PC-3 (cell line): ENCODE data around the gene RABGAP1. TPM values are rescaled to one million over a fixed set of nuclear protein-coding genes. Genes with fewer than 3 reads are reported as not detected.

ENCODE experiments used
- ATAC-seq: fragments of 200-7000 bp; cut with Tn5 transposase; 2 replicates; pipeline ENCODE4 v1.9.1; 2020; ENCODE audit warnings: mild to moderate bottlenecking, moderate library complexity
- BruUV-seq: library from RNA; stranded (reverse); fragments of 400-500 nt; replicated peaks from 2 replicates; lab custom pipeline; 2021; lab: Mats Ljungman, UMichigan
- CTCF ChIA-PET: fragments of 300-600 bp; sonication (Branson Sonifier 250); formaldehyde crosslinking; loops from one replicate; lab custom pipeline; 2022; ENCODE audit warnings: antibody characterized with exemption; lab: Charles Lee
- POLR2A ChIA-PET: fragments of 300-600 bp; sonication (Branson Sonifier 250); formaldehyde crosslinking; loops from one replicate; lab custom pipeline; 2022; ENCODE audit warnings: antibody characterized with exemption; ENCODE audit not compliant: unreplicated experiment; lab: Charles Lee
- DNase-seq: peaks from one replicate; pipeline ENCODE4 v3.0.0-alpha.2; 2015
- H2AFZ ChIP-seq: fragments of 300-600 bp; sonication (generic); 2 replicates; pipeline ENCODE4 v1.6.0; 2016; ENCODE audit warnings: antibody characterized with exemption, low read length
- H3F3A ChIP-seq: fragments of 300-600 bp; sonication (generic); one replicate; pipeline ENCODE4 v1.6.0; 2017; ENCODE audit warnings: antibody characterized with exemption, low read length, control low read depth, mild to moderate bottlenecking; ENCODE audit not compliant: unreplicated experiment
- H3K27ac ChIP-seq: fragments of 300-600 bp; sonication (generic); 2 replicates; pipeline ENCODE4 v1.5.1; 2016; ENCODE audit warnings: mild to moderate bottlenecking, low read length
- H3K27me3 ChIP-seq: fragments of 300-600 bp; sonication (generic); 2 replicates; pipeline ENCODE4 v1.6.1; 2016; ENCODE audit warnings: low read length, mixed read lengths
- H3K36me3 ChIP-seq: fragments of 300-600 bp; sonication (generic); 2 replicates; pipeline ENCODE4 v1.6.1; 2016; ENCODE audit warnings: low read depth, mixed run types, low read length, mixed read lengths
- H3K4me1 ChIP-seq: fragments of 300-600 bp; sonication (generic); 2 replicates; pipeline ENCODE4 v1.5.1; 2016; ENCODE audit warnings: low read length; ENCODE audit not compliant: insufficient read depth
- H3K4me2 ChIP-seq: fragments of 300-600 bp; sonication (generic); 2 replicates; pipeline ENCODE4 v1.6.0; 2016; ENCODE audit warnings: low read length
- H3K4me3 ChIP-seq: fragments of 300-600 bp; sonication (generic); 2 replicates; pipeline ENCODE4 v1.5.1; 2016; ENCODE audit warnings: mild to moderate bottlenecking, low read length, mixed read lengths
- H3K79me2 ChIP-seq: fragments of 300-600 bp; sonication (generic); 2 replicates; pipeline ENCODE4 v1.6.1; 2017; ENCODE audit warnings: low read length, mixed read lengths
- H3K9ac ChIP-seq: fragments of 300-600 bp; sonication (generic); 2 replicates; pipeline ENCODE4 v1.6.0; 2016; ENCODE audit warnings: mild to moderate bottlenecking, low read length
- H3K9me2 ChIP-seq: fragments of 300-600 bp; sonication (generic); replicated peaks from 2 replicates; pipeline ENCODE4 v1.6.1; 2016; ENCODE audit warnings: mixed run types, low read length, mixed read lengths
- H3K9me3 ChIP-seq: fragments of 300-600 bp; sonication (generic); 2 replicates; pipeline ENCODE4 v1.6.1; 2016; ENCODE audit warnings: low read length, mixed read lengths
- H4K20me1 ChIP-seq: fragments of 300-600 bp; sonication (generic); 2 replicates; pipeline ENCODE4 v1.6.1; 2016; ENCODE audit warnings: low read length, mixed read lengths
- EZH2 ChIP-seq: fragments of 300-600 bp; sonication (generic); IDR thresholded peaks from one replicate; pipeline ENCODE4 v1.6.1; 2017; ENCODE audit warnings: antibody characterized with exemption, mild to moderate bottlenecking, low read length; ENCODE audit not compliant: unreplicated experiment
- EZH2phosphoT487 ChIP-seq: fragments of 300-600 bp; sonication (generic); IDR thresholded peaks from 2 replicates; pipeline ENCODE4 v1.6.1; 2018; ENCODE audit warnings: mild to moderate bottlenecking, antibody characterized with exemption, low read length, borderline replicate concordance
- intact Hi-C: fragments of 100-400 bp; cut with micrococcal nuclease; formaldehyde crosslinking; loops from 2 replicates; pipeline ENCODE4 v1.9.0; 2023
- total RNA-seq: library from RNA; depleted of rRNA; stranded (reverse); fragments of >200 nt; gene quantifications from 2 replicates; pipeline ENCODE4 v1.2.3, GENCODE V29; 2014
- TF ChIP-seq, protein P1 (sequence below): fragments of 300-600 bp; sonication (generic); conservative IDR thresholded peaks from 2 replicates; pipeline ENCODE4 v1.5.1; 2017; ENCODE audit warnings: antibody characterized with exemption, low read depth, mild to moderate bottlenecking, low read length

RABGAP1 gene
- total RNA-seq, 1 experiment from 2014 or later, result 16.5 TPM

DNA sequence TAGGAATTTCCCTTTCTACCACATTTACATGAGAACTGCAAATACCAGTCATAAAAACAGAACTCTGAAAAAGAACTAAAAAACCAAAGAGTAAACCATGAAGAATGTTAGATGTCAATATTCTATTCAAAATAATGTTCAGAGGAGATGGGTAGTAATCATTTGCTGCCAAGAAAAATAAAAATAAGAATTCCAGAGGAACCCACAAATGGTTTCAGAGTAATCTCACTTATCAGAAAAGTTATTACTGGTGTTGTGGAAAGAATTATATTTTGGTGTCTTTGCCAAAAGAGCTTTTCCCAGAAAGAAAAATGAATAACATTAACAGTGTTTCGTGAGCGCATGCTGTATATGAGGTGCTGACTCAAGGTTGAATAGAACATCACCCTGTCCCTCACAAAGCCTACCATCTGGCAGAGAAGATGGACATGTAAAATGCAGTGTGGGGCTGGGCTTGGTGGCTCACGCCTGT is 128.2 kb downstream of the RABGAP1 start:
- Histone ChIP-seq H3K4me3 (no peak overlapping the region), H3K79me2 (no peaks in the 10 kb centered on the region), H4K20me1 (no peaks in the 10 kb centered on the region), H3K9me3 (no peaks in the 10 kb centered on the region), H3K4me1 (no peaks in the 10 kb centered on the region), H2AFZ (no peak overlapping the region), H3K27me3 (no peaks in the 10 kb centered on the region), H3K9ac (no peak overlapping the region), H3F3A (no peaks in the 10 kb centered on the region), H3K27ac (no peak overlapping the region), H3K9me2 (no peaks in the 10 kb centered on the region), H3K4me2 (no peak overlapping the region), H3K36me3 (peaks cover 2% of the 10 kb centered on the region; the same call in 1 of the 2 replicates)
- DNase-seq (no peak), ATAC-seq (no peak)
- no TSS peak for BruUV-seq
- CTCF ChIA-PET, result no interaction called here
- POLR2A ChIA-PET, result no interaction called here
- intact Hi-C loops, result no loop called here
- TF ChIP-seq EZH2 (no peak), EZH2phosphoT487 (no peak)
- TF ChIP-seq, protein P1, sequence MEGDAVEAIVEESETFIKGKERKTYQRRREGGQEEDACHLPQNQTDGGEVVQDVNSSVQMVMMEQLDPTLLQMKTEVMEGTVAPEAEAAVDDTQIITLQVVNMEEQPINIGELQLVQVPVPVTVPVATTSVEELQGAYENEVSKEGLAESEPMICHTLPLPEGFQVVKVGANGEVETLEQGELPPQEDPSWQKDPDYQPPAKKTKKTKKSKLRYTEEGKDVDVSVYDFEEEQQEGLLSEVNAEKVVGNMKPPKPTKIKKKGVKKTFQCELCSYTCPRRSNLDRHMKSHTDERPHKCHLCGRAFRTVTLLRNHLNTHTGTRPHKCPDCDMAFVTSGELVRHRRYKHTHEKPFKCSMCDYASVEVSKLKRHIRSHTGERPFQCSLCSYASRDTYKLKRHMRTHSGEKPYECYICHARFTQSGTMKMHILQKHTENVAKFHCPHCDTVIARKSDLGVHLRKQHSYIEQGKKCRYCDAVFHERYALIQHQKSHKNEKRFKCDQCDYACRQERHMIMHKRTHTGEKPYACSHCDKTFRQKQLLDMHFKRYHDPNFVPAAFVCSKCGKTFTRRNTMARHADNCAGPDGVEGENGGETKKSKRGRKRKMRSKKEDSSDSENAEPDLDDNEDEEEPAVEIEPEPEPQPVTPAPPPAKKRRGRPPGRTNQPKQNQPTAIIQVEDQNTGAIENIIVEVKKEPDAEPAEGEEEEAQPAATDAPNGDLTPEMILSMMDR, result no peak

DNA sequence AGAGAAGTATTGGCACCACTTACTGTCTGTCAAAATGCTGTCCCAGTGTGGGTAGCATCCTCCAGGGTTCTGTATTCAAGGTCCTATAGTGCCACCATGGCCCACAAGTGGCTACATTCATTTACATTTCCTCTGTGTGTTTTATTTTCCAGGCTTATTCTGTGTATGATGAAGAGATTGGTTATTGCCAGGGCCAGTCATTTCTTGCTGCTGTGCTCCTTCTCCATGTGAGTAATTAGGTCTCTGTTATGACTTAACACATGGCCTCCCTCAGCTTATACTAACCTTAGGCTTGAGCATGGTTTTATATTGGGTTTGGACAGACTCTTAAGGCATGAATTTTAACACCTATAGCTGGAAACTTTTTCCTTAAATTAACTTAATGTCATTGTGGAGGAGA is 129.4 kb downstream of the RABGAP1 start:
- Histone ChIP-seq H3K4me2 (no peak overlapping the region), H3K9me3 (no peaks in the 10 kb centered on the region), H3K27ac (no peak overlapping the region), H3K9ac (no peak overlapping the region), H2AFZ (no peak overlapping the region), H3K27me3 (no peaks in the 10 kb centered on the region), H3K79me2 (no peaks in the 10 kb centered on the region), H3K4me3 (no peak overlapping the region), H3K4me1 (no peaks in the 10 kb centered on the region), H3K36me3 (peaks cover 2% of the 10 kb centered on the region; the same call in 1 of the 2 replicates), H3F3A (no peaks in the 10 kb centered on the region), H3K9me2 (no peaks in the 10 kb centered on the region), H4K20me1 (no peaks in the 10 kb centered on the region)
- no peak for DNase-seq
- no TSS peak for BruUV-seq
- ChIA-PET POLR2A (no interaction called here), CTCF (no interaction called here)
- ATAC-seq, result no peak
- TF ChIP-seq, protein P1, result no peak
- TF ChIP-seq EZH2phosphoT487, result no peak
- no peak for TF ChIP-seq EZH2
- intact Hi-C loops, result no loop called here

DNA sequence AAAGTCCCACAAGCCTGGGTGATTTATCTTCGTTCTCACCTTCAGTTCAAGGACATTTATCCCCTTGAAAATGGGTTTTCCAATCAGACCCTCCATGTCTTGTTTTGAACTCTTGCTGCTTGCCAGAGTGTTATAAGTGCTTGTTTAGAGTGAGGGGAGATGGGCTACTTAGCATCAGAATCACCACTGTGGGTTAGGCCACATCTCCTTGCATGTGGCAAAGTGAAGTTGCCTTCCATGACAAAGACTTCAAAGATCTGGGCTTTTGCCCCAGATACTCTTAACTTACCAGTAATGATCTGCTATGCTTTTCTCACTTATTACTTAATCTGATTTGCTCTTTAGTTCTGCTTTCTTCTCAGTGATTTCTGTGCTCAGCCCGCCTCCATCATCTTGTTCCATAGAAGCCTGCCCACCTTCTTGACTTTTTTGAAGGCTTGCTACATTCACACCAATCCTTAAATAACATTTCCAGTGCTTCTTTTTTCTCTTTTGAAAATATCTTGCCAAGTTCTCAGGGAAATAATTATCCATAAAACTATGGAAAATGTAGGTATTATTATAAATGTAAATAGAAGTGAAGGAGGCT is 131.7 kb downstream of the RABGAP1 start:
- no peak overlapping the region for H3K9ac ChIP-seq
- H2AFZ ChIP-seq, result no peak overlapping the region
- no peaks in the 10 kb centered on the region for H3K27me3 ChIP-seq
- no peaks in the 10 kb centered on the region; the same call in 1 of the 2 replicates for H3K36me3 ChIP-seq
- H3F3A ChIP-seq, result no peaks in the 10 kb centered on the region
- ATAC-seq (no peak), DNase-seq (no peak)
- no peaks in the 10 kb centered on the region for H3K9me2 ChIP-seq
- POLR2A ChIA-PET, result no interaction called here
- H3K4me3 ChIP-seq, result no peak overlapping the region
- TF ChIP-seq EZH2 (no peak), EZH2phosphoT487 (no peak)
- TF ChIP-seq, protein P1, result no peak
- no peaks in the 10 kb centered on the region for H3K4me1 ChIP-seq
- intact Hi-C loops, result no loop called here
- no peaks in the 10 kb centered on the region for H3K79me2 ChIP-seq
- no peak overlapping the region for H3K4me2 ChIP-seq
- no peaks in the 10 kb centered on the region for H3K9me3 ChIP-seq
- no peak overlapping the region for H3K27ac ChIP-seq
- no TSS peak for BruUV-seq
- no peaks in the 10 kb centered on the region for H4K20me1 ChIP-seq
- CTCF ChIA-PET, result no interaction called here
